H1 (cell line): Measurements from ENCODE around the gene DMWD.

Experiments used
- EP300 ChIP-seq, 2 experiments: IDR thresholded peaks; 1 replicate in 1 of 2; 2 replicates in 1 of 2; pipeline ENCODE4 v1.6.1; 2011 to 2012; ENCODE audit warnings: low read depth in 2 of 2, low read length in 2 of 2, mild to moderate bottlenecking in 2 of 2, borderline replicate concordance in 1 of 2, inconsistent platforms in 1 of 2, moderate library complexity in 1 of 2
- HDAC2 ChIP-seq, 2 experiments: fragments of 300-600 bp in 1 of 2; sonication (generic) in 1 of 2; IDR thresholded peaks; 2 replicates each; pipeline ENCODE4 v1.6.1; 2011 to 2012; ENCODE audit warnings: low read depth in 2 of 2, low read length in 2 of 2, mild to moderate bottlenecking in 2 of 2, moderate library complexity in 2 of 2, borderline replicate concordance in 1 of 2, inconsistent platforms in 1 of 2
- TF ChIP-seq, protein P1 (sequence below), 3 experiments: IDR thresholded peaks; 1 replicate in 2 of 3; 2 replicates in 1 of 3; pipeline versions ENCODE4 v1.5.1 to v1.6.1; 2011; ENCODE audit warnings: low read length in 3 of 3, mild to moderate bottlenecking in 3 of 3, inconsistent platforms in 2 of 3, low read depth in 1 of 3, moderate library complexity in 1 of 3; ENCODE audit not compliant: insufficient read depth in 1 of 3; ENCODE audit errors: control extremely low read depth in 1 of 3

- TF ChIP-seq, protein P1, sequence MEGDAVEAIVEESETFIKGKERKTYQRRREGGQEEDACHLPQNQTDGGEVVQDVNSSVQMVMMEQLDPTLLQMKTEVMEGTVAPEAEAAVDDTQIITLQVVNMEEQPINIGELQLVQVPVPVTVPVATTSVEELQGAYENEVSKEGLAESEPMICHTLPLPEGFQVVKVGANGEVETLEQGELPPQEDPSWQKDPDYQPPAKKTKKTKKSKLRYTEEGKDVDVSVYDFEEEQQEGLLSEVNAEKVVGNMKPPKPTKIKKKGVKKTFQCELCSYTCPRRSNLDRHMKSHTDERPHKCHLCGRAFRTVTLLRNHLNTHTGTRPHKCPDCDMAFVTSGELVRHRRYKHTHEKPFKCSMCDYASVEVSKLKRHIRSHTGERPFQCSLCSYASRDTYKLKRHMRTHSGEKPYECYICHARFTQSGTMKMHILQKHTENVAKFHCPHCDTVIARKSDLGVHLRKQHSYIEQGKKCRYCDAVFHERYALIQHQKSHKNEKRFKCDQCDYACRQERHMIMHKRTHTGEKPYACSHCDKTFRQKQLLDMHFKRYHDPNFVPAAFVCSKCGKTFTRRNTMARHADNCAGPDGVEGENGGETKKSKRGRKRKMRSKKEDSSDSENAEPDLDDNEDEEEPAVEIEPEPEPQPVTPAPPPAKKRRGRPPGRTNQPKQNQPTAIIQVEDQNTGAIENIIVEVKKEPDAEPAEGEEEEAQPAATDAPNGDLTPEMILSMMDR (IDR thresholded peaks at IDR 0.05; ENCODE audit: control extremely low read depth in 1 of 3, insufficient read depth in 1 of 3, low read depth in 1 of 3, low read length in 3 of 3) = no peak
- TF ChIP-seq HDAC2 (IDR thresholded peaks at IDR 0.05; ENCODE audit: borderline replicate concordance in 1 of 2, low read depth in 2 of 2, low read length in 2 of 2) (no peak), EP300 (IDR thresholded peaks at IDR 0.05; ENCODE audit: borderline replicate concordance in 1 of 2, low read depth in 2 of 2, low read length in 2 of 2) (no peak)
Measured at GRCh38 chr19:45821570-45821969, 28.9 kb upstream of the DMWD start.
